ENCODE measurements around the gene ADAP1.

- TF ChIP-seq POLR2A (IDR thresholded peaks at IDR 0.05; ENCODE audit: borderline replicate concordance, extremely low read depth, insufficient read depth, insufficient read length), result no peak
- TF ChIP-seq CTCF (IDR thresholded peaks at IDR 0.05 in 2 of 3, conservative IDR thresholded peaks at IDR 0.05 in 1 of 3; ENCODE audit: borderline replicate concordance in 1 of 3, insufficient read depth in 1 of 3, low read depth in 2 of 3, low read length in 2 of 3), result no peak
- no peak for TF ChIP-seq CEBPB (IDR thresholded peaks at IDR 0.05; ENCODE audit: low read depth)
- no peak for TF ChIP-seq REST (IDR thresholded peaks at IDR 0.05; ENCODE audit: low read depth)
Measured at GRCh38 chr7:945147-945555, 9.3 kb downstream of the ADAP1 start.
